Loucy (cell line): Measurements from ENCODE around the gene CCRL2.

Experiments used
- CTCF ChIP-seq: fragments of 200-600 bp; sonication (generic); conservative IDR thresholded peaks from 2 replicates; pipeline ENCODE4 v1.5.1; 2014; ENCODE audit warnings: mild to moderate bottlenecking, antibody characterized with exemption, low read length
- EZH2phosphoT487 ChIP-seq: fragments of 200-600 bp; IDR thresholded peaks from 2 replicates; pipeline ENCODE4 v1.6.1; 2018; ENCODE audit warnings: antibody characterized with exemption, mild to moderate bottlenecking, moderate library complexity, borderline replicate concordance

GRCh38 chr3:46399557-46399956, 7.5 kb upstream of the CCRL2 start:
- no peak for TF ChIP-seq CTCF
- TF ChIP-seq EZH2phosphoT487 = no peak
